Thyroid gland (tissue), 4 donors: Measurements from ENCODE around the gene PKD1L1. TPM values are rescaled to one million over a fixed set of nuclear protein-coding genes. Genes with fewer than 3 reads are reported as not detected.

ENCODE experiments used
- DNase-seq, 2 donors: peaks; one replicate each; pipeline ENCODE4 v3.0.0-alpha.2; 2019
- H3K27ac ChIP-seq, 3 donors: fragments of 200-600 bp; sonication (generic); 1 replicate in 2 of 3; 2 replicates in 1 of 3; pipeline ENCODE4 v1.5.1; 2016 to 2019; ENCODE audit warnings: mild to moderate bottlenecking in 1 of 3, moderate library complexity in 1 of 3
- H3K27me3 ChIP-seq: fragments of 200-600 bp; sonication (generic); one replicate; pipeline ENCODE4 v1.5.1; 2019
- H3K36me3 ChIP-seq, 2 donors: fragments of 200-600 bp; sonication (generic); one replicate each; pipeline ENCODE4 v1.5.1; 2016 to 2019
- H3K4me1 ChIP-seq, 2 donors: fragments of 200-600 bp; sonication (generic); one replicate each; pipeline ENCODE4 v1.5.1; 2017 to 2019
- H3K4me3 ChIP-seq, 3 donors: fragments of 200-600 bp; sonication (generic); replicated peaks in 1 of 3; 1 replicate in 2 of 3; 2 replicates in 1 of 3; pipeline ENCODE4 v1.5.1; 2016; ENCODE audit warnings: mild to moderate bottlenecking in 1 of 3
- H3K9me3 ChIP-seq: fragments of 200-600 bp; sonication (generic); one replicate; pipeline ENCODE4 v1.5.1; 2017
- CTCF ChIP-seq, 6 experiments: fragments of 200-600 bp in 3 of 6; fragments of 450-650 bp in 3 of 6; sonication (generic) in 3 of 6; IDR thresholded peaks; one replicate each; pipeline ENCODE4 v1.5.1; 2016 to 2019; ENCODE audit warnings: antibody characterized with exemption in 6 of 6, mild to moderate bottlenecking in 2 of 6, inconsistent platforms in 1 of 6, moderate library complexity in 1 of 6
- POLR2A ChIP-seq, 2 donors: fragments of 450-650 bp; IDR thresholded peaks; one replicate each; pipeline ENCODE4 v1.6.1; 2017; ENCODE audit warnings: antibody characterized with exemption in 2 of 2, mild to moderate bottlenecking in 2 of 2, moderate library complexity in 1 of 2
- WGBS, 2 donors: methylation state at CpG; one replicate each; pipeline ENCODE4 v1.1.5; 2017; 5-methylcytosine and 5-hydroxymethylcytosine counted together
- intact Hi-C: fragments of 100-400 bp; cut with DNase I; formaldehyde crosslinking; loops from one replicate; pipeline ENCODE4 v1.15.1; 2023
- total RNA-seq, 4 donors: library from RNA; depleted of rRNA; stranded (reverse); fragments of >200 nt; gene quantifications; one replicate each; pipeline ENCODE4 v1.2.3, GENCODE V29; 2016

PKD1L1 gene
- total RNA-seq, 4 donors from 2014 or later = under 0.01 to 0.17 (median 0.14) TPM

GRCh38 chr7:47843291-47843690 lies 105.0 kb downstream of the PKD1L1 start:
- no peaks in the 10 kb centered on the region for H3K4me1 ChIP-seq
- no peak for TF ChIP-seq POLR2A (IDR thresholded peaks at IDR 0.05)
- no peak for TF ChIP-seq CTCF (IDR thresholded peaks at IDR 0.05)
- H3K27ac ChIP-seq = no peak overlapping the region
- intact Hi-C loops = no loop called here
- DNase-seq = no peak
- no peaks in the 10 kb centered on the region for H3K27me3 ChIP-seq
- H3K4me3 ChIP-seq = no peak overlapping the region
- H3K9me3 ChIP-seq = no peaks in the 10 kb centered on the region
- WGBS, 2 donors = 59 to 84% methylated on average over 2 of the region's 2 CpGs
- H3K36me3 ChIP-seq = no peaks in the 10 kb centered on the region

- Histone ChIP-seq H3K27ac (no peak overlapping the region), H3K4me1 (no peaks in the 10 kb centered on the region), H3K36me3 (no peaks in the 10 kb centered on the region), H3K27me3 (no peaks in the 10 kb centered on the region), H3K9me3 (no peaks in the 10 kb centered on the region), H3K4me3 (no peak overlapping the region)
- DNase-seq = no peak
- TF ChIP-seq POLR2A (IDR thresholded peaks at IDR 0.05) = no peak
- no peak for TF ChIP-seq CTCF (IDR thresholded peaks at IDR 0.05)
- intact Hi-C loops = no loop called here
- 86 to 94% methylated on average over 5 to 16 of the region's 16 CpGs for WGBS, 2 donors
These were observed 108.9 kb downstream of the PKD1L1 start for GRCh38 chr7:47839381-47839780.

- no peaks in the 10 kb centered on the region for H3K4me1 ChIP-seq
- DNase-seq = no peak
- H3K9me3 ChIP-seq = no peaks in the 10 kb centered on the region
- H3K27ac ChIP-seq = no peak overlapping the region
- intact Hi-C loops = no loop called here
- H3K4me3 ChIP-seq = no peak overlapping the region
- H3K36me3 ChIP-seq = no peaks in the 10 kb centered on the region
- 88 to 91% methylated on average over 8 of the region's 8 CpGs for WGBS, 2 donors
- TF ChIP-seq CTCF (IDR thresholded peaks at IDR 0.05) (no peak), POLR2A (IDR thresholded peaks at IDR 0.05) (no peak)
- no peaks in the 10 kb centered on the region for H3K27me3 ChIP-seq
These were observed 110.4 kb downstream of the PKD1L1 start for GRCh38 chr7:47837826-47838225.

DNA sequence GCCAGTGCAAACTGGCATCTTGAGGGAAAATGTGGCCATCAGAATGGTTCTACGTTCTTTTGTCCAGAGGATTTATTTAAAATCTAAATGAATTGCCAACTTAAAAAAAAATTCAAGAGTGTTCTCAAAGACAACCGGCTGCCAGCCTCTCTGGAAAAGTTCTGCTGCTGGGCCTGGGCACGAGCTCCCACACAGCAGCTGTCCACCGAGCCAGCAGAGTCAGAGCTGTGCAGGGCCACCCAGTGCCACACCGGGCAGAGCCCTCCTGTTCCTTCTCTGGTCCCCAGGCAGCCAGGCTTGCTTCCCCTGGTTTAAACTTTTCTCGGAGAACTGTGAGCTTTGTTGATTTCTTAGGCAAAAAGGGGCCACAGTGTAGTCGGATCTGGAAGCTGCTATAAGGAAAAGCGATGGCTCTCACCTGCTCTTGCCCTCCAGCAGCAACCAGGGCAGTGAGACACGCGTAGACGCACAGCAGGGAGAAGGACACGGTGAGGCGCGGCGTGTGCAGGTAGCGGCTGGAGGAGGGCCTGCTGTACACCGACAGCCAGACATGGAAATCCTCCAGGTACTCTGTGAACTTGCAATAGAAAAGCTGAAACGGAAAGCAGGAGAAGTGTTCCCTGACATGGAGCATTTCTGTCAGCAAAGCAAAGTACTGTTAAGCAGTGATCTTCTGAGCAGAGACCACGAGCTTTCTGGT lies 111.6 kb downstream of the PKD1L1 start:
- Histone ChIP-seq H3K4me1 (no peaks in the 10 kb centered on the region), H3K9me3 (no peaks in the 10 kb centered on the region), H3K27me3 (no peaks in the 10 kb centered on the region), H3K27ac (no peak overlapping the region), H3K36me3 (no peaks in the 10 kb centered on the region), H3K4me3 (no peak overlapping the region)
- intact Hi-C loops = no loop called here
- TF ChIP-seq CTCF (IDR thresholded peaks at IDR 0.05) (no peak), POLR2A (IDR thresholded peaks at IDR 0.05) (no peak)
- DNase-seq = no peak
- WGBS, 2 donors = 84 to 89% methylated on average over 19 of the region's 19 CpGs

DNA sequence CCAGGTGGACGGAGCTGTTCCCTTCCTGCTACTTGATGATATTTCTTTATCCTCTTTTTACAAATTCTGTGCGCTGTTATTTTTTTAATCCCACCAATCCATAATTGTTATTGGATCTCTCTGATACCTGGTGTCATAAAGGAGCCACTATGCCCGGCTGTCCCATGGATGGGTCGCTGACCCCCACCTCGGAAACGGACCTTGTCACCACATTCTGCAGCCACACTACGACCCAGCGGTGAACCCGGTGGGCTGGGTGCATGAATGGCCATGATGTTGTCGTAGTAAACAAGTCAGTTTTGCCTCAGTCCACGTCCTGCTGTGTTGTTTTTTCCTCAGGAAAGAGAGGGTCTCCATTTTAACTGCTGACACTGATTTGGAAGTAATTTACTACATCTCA lies 112.2 kb downstream of the PKD1L1 start:
- no peaks in the 10 kb centered on the region for H3K27me3 ChIP-seq
- no peak overlapping the region for H3K27ac ChIP-seq
- WGBS, 2 donors = 88 to 93% methylated on average over 11 of the region's 11 CpGs
- no peaks in the 10 kb centered on the region for H3K36me3 ChIP-seq
- no peak for TF ChIP-seq CTCF (IDR thresholded peaks at IDR 0.05)
- no peak for TF ChIP-seq POLR2A (IDR thresholded peaks at IDR 0.05)
- intact Hi-C loops = no loop called here
- no peaks in the 10 kb centered on the region for H3K4me1 ChIP-seq
- no peak for DNase-seq
- H3K4me3 ChIP-seq = no peak overlapping the region
- no peaks in the 10 kb centered on the region for H3K9me3 ChIP-seq
